BJ (cell line): ENCODE results near the gene PC. TPM values are rescaled to one million over a fixed set of nuclear protein-coding genes. Genes with fewer than 3 reads are reported as not detected.

ENCODE experiments used
- CTCF ChIA-PET: fragments of 350-600 bp; formaldehyde crosslinking; extraction: SDS; loops from one replicate; lab custom pipeline; 2021; ENCODE audit warnings: antibody characterized with exemption, inconsistent platforms; lab: Yijun Ruan, JAX
- POLR2A ChIA-PET: fragments of 300-600 bp; sonication (Branson Sonifier 250); formaldehyde crosslinking; extraction: SDS; loops from one replicate; lab custom pipeline; 2021; ENCODE audit warnings: antibody characterized with exemption; lab: Charles Lee
- DNase-seq: peaks from one replicate; pipeline ENCODE4 v3.0.0-alpha.2; 2011; ENCODE audit warnings: low read depth
- H3K27me3 ChIP-seq: 2 replicates; pipeline ENCODE4 v1.6.0; 2011; ENCODE audit warnings: low read length; ENCODE audit not compliant: control insufficient read depth, insufficient read depth
- H3K36me3 ChIP-seq: 2 replicates; pipeline ENCODE4 v1.5.1; 2011; ENCODE audit warnings: low read length; ENCODE audit not compliant: control insufficient read depth, insufficient read depth
- H3K4me3 ChIP-seq: 2 replicates; pipeline ENCODE4 v1.5.1; 2011; ENCODE audit warnings: low read depth, mild to moderate bottlenecking, control low read depth, low read length
- polyA plus RNA-seq: library from polyadenylated mRNA; depleted of rRNA; stranded (reverse); fragments of >200 nt; gene quantifications from 2 replicates; pipeline ENCODE4 v1.2.3, GENCODE V29; 2011
- TF ChIP-seq, protein P1 (sequence below): IDR thresholded peaks from 2 replicates; pipeline ENCODE4 v1.5.1; 2011; ENCODE audit warnings: low read depth, mild to moderate bottlenecking, control low read depth, inconsistent platforms, low read length, moderate library complexity; ENCODE audit not compliant: insufficient read depth

Gene PC
- polyA plus RNA-seq, 1 experiment: 14.3 TPM

DNA sequence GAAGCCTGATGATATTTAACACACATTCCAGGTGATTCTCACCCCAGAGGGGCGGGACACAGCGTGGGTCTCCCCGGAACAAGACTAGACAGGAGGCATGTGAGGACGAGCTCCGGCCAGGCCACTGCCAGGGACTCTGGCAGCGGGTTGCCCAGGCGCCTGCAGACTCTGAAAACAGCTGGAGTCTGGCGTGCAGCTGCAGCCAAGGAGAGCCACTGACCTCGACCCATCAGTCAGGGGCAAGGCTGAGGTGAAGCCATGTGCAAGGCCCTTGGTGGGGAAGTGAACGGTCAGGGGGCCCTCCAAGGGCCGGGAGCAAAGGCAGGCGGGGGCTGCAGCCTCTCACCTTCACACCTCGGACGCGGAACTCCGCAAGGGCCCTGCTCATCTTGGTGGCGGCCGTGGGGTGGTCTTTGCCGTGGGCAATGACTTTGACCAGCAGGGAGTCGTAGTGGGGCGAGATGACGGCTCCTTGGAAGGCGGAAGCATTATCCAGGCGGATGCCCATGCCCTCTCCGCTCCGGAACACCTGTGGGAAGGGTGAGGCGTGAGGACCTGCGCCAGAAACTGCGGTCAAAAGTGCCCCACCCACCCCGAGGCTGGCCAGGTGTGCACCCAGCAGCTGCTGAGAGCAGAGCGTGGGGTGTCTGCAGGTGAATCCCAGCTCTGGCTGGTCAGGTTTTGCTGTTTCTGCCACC, 94.6 kb downstream of the PC start:
- TF ChIP-seq, protein P1, sequence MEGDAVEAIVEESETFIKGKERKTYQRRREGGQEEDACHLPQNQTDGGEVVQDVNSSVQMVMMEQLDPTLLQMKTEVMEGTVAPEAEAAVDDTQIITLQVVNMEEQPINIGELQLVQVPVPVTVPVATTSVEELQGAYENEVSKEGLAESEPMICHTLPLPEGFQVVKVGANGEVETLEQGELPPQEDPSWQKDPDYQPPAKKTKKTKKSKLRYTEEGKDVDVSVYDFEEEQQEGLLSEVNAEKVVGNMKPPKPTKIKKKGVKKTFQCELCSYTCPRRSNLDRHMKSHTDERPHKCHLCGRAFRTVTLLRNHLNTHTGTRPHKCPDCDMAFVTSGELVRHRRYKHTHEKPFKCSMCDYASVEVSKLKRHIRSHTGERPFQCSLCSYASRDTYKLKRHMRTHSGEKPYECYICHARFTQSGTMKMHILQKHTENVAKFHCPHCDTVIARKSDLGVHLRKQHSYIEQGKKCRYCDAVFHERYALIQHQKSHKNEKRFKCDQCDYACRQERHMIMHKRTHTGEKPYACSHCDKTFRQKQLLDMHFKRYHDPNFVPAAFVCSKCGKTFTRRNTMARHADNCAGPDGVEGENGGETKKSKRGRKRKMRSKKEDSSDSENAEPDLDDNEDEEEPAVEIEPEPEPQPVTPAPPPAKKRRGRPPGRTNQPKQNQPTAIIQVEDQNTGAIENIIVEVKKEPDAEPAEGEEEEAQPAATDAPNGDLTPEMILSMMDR: no peak
- H3K4me3 ChIP-seq: no peak overlapping the region
- DNase-seq: no peak
- H3K27me3 ChIP-seq: no peaks in the 10 kb centered on the region
- POLR2A ChIA-PET: no interaction called here
- peaks cover 6% of the 10 kb centered on the region; the same call in 1 of the 2 replicates for H3K36me3 ChIP-seq
- CTCF ChIA-PET: interaction anchor here (0.7 kb wide), 1 partner anchor 130 kb away, joined by 3 read pairs; no protein-coding TSS in a partner anchor

DNA sequence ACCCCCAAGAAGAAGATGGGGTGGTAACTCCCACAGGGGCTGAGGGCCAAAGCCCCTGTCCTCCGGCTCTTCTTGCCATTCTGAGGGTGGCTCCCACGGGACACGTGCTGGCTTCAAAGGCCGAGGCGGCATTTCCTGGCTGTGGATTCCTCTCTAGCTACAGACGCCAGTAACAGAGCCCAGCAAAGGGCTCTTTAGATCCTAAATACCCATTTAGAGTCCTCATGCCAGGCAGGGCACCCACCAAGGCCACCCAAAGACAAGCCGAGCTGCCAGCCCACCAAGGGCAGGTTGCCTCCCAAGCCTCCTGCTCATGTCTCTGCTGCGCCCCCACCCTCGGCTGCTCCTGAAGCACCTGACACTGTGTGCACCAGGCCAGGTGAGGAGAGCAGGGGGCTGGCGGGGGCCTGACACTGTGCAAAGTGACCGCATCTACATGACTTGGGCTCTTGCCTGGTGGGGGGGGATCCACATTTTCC, 95.6 kb downstream of the PC start:
- TF ChIP-seq, protein P1: no peak
- H3K36me3 ChIP-seq: peaks cover 8% of the 10 kb centered on the region
- CTCF ChIA-PET: no interaction called here
- H3K27me3 ChIP-seq: no peaks in the 10 kb centered on the region
- H3K4me3 ChIP-seq: no peak overlapping the region
- POLR2A ChIA-PET: no interaction called here
- DNase-seq: no peak

DNA sequence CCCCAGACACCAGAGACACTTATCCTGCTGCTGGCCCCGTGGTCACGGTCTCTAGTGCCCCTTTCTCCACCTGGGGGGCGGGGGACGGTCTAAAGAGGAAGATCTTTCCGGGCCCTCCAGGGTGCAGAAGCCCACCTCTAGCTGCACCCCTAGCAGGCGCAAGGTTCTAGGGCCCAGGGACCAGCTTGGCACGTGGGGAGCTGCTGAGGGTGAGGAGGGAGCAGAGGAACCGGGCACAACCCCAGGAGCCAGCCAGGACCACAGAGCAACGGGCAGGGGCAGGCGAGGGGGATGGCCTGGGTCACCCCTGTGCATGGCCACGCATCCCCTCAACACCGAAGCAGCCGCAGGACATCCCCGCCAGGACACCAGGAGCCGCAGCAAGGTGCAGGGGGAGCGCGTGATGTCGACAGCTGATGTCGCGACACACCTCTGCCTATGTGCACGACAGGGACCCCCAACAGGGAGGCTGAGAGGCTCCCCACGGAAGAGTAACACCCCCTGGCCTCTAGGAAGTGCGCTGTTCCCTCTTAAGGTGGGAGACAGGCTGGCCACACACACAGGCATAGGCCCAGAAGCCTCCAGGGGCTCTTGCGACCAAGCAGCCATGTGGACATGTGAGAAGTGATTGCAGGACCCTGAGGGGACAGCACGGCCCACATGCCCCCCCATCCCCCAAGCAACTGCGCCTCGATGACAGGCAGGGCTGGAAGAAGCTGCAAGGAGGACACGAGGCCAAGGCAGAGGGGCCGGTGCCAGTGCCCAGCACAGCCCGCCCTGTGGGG, 96.2 kb downstream of the PC start:
- CTCF ChIA-PET: no interaction called here

DNA sequence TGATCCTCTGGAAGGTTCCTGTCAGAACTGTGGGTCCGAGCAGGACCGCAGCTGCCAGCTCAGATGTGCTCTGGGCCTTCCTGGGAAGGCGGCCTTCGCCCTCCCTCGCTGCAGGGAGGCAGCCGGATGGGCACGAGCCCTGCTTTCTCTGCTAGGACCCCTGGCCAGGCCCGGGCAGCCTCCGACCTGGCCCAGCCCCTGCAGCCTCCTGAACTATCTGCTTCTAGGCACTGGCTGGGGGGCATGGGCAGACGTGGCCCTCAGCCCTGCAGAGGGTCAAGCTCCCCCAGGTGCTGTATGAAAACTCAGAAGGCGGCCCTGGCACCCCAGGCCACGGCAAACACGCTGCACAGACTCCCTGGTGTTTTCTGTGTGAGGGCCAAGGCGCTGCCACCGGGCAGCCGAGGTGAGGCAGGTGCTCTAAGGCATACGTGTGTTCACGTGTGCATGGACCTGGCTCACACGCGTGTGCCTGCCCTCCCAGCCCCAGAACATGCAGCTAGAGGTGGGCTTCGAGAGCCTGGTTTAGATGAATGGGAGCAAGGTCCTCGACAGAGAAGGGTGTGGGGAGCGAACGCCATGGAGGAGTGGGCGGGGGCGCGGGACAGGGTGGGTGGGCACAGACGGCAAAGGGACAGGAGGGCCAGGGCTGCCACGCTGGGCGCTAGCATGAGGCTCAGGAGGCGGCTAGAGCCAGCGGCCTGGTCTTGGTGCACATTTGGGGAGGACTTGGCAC, 97.0 kb downstream of the PC start:
- CTCF ChIA-PET: no interaction called here
- TF ChIP-seq, protein P1: no peak

More for the DNA sequence above, 96.2 kb downstream of the PC start:
- Histone ChIP-seq H3K4me3 (no peak overlapping the region), H3K36me3 (peaks cover 8% of the 10 kb centered on the region), H3K27me3 (no peaks in the 10 kb centered on the region)
- no peak for DNase-seq
- TF ChIP-seq, protein P1: no peak
- POLR2A ChIA-PET: no interaction called here

DNA sequence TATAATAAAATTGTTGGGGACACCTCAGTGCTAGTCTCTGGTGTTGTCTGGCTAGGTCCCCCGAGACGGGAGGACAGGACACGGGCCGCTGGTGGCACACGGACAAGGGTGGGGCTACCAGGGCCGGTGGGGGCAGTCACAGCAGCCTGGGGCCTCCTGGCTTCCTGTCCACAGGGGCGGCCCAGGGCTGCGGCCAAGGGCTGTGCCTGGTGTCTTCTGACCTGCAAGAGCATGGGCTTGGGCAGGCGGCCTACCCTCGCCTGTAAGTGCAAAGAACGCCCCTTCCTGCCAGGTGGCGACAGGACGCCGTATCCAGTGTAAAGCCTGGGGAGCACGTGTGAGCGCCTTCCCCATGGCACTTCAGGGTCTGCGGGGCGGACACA, 97.7 kb downstream of the PC start:
- Histone ChIP-seq H3K4me3 (no peak overlapping the region), H3K27me3 (no peaks in the 10 kb centered on the region), H3K36me3 (peaks cover 8% of the 10 kb centered on the region)
- ChIA-PET CTCF (no interaction called here), POLR2A (no interaction called here)
- DNase-seq: no peak
- TF ChIP-seq, protein P1: no peak

More for the DNA sequence above, 97.0 kb downstream of the PC start:
- POLR2A ChIA-PET: no interaction called here
- Histone ChIP-seq H3K27me3 (no peaks in the 10 kb centered on the region), H3K36me3 (peaks cover 8% of the 10 kb centered on the region), H3K4me3 (no peak overlapping the region)
- no peak for DNase-seq
